GM12875 (cell line): Measurements from ENCODE around the gene PELO.

ENCODE experiments used
- H3K4me3 ChIP-seq: one replicate; pipeline ENCODE4 v1.5.1; 2011; ENCODE audit warnings: low read depth, low read length, control low read depth
- CTCF ChIP-seq: IDR thresholded peaks from 2 replicates; pipeline ENCODE4 v1.5.1; 2011; ENCODE audit warnings: low read depth, mild to moderate bottlenecking, control low read depth, inconsistent platforms, low read length, moderate library complexity, borderline replicate concordance; ENCODE audit not compliant: insufficient read depth

PELO gene

GRCh38 chr5:52800394-52801213 is 12.9 kb downstream of the PELO start:
- no peak for TF ChIP-seq CTCF
- peak overlapping the region; percentile 67 for H3K4me3 ChIP-seq

- no peak for TF ChIP-seq CTCF
- H3K4me3 ChIP-seq, result peak overlapping the region; percentile 38
Measured at GRCh38 chr5:52801329-52801728, 13.6 kb downstream of the PELO start.

DNA sequence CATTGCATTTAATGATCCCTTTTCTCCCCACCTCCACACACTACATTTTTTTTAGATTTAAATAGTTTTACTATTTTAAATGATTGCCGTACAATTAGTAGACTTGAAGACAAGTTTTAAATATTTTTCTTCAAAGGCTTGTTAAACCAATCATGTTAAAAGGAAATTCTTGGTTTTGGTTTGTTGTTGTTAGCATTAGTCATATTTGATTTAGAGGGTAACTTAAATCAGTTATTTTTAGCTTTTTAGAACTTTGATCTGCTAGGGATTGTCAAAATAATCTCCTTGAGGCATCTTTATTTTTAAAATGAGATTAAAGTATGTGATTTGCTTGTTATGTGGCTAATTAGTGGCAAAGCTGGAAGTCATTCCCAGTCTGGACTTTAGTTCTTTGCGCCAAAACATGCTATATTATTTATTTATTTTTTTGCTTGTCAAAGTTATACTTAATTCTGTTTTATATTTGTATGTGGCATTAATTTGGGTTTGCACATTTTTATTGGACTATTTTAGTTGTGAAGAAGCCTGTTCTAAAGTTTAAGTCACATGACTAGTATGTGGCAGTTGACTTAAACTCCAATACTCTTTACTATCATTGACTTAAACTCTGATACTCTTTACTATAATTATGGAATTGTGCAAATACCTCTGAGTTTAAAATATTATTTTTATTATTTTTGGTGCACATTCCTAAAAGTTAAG is 14.7 kb downstream of the PELO start:
- no peak overlapping the region for H3K4me3 ChIP-seq
- TF ChIP-seq CTCF, result no peak

GRCh38 chr5:52802974-52803336 is 15.2 kb downstream of the PELO start:
- H3K4me3 ChIP-seq, result no peak overlapping the region
- no peak for TF ChIP-seq CTCF

DNA sequence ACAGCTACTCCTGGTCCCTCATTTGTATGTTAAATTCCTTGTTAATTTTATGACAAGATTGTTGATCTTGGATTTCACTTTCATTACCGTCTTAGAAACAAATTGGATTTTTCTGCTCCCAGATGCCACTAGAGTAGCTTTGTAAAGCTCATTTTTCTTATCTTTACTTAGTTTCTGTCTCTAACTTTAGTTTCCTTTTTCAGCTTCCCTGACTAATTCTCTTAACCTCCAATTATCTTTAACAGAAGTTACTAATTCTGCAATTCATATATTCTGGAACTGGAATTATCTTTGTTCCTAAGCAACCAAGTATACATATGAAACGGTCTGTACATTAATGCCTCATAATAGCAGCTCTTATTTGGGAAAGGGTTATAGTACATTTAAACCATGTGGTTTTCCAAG is 16.7 kb downstream of the PELO start:
- H3K4me3 ChIP-seq, result no peak overlapping the region
- TF ChIP-seq CTCF, result no peak

GRCh38 chr5:52804981-52805380 is 17.3 kb downstream of the PELO start:
- TF ChIP-seq CTCF, result no peak
- no peak overlapping the region for H3K4me3 ChIP-seq

GRCh38 chr5:52805615-52806014 is 17.9 kb downstream of the PELO start:
- no peak for TF ChIP-seq CTCF
- H3K4me3 ChIP-seq, result no peak overlapping the region
